Neural crest cell (in vitro differentiated cells): ENCODE measurements around the gene SORBS2. TPM values are rescaled to one million over a fixed set of nuclear protein-coding genes. Genes with fewer than 3 reads are reported as not detected.

Experiments used
- DNase-seq: peaks from one replicate; pipeline ENCODE4 v3.0.0; 2021; ENCODE audit warnings: low read depth, mixed read lengths, low spot score
- H3K27ac Mint-ChIP-seq: one replicate; pipeline ENCODE4 v1.8.0; 2021; ENCODE audit warnings: mild to moderate bottlenecking, mixed read lengths; ENCODE audit not compliant: unreplicated experiment
- H3K27me3 Mint-ChIP-seq: 2 replicates; pipeline ENCODE4 v1.8.0; 2021; ENCODE audit warnings: low read depth, mild to moderate bottlenecking, mixed read lengths
- H3K36me3 Mint-ChIP-seq: 2 replicates; pipeline ENCODE4 v1.8.0; 2021; ENCODE audit warnings: low read depth, mild to moderate bottlenecking, mixed read lengths
- H3K4me1 Mint-ChIP-seq: 2 replicates; pipeline ENCODE4 v1.8.0; 2021; ENCODE audit warnings: mixed read lengths
- H3K4me3 Mint-ChIP-seq: one replicate; pipeline ENCODE4 v1.8.0; 2021; ENCODE audit warnings: mild to moderate bottlenecking, mixed read lengths
- H3K9me3 Mint-ChIP-seq: 2 replicates; pipeline ENCODE4 v1.8.0; 2021; ENCODE audit warnings: mixed read lengths
- CTCF ChIP-seq: fragments of 200-600 bp; sonication (generic); conservative IDR thresholded peaks from 2 replicates; pipeline ENCODE4 v1.5.0; 2021; ENCODE audit warnings: antibody characterized with exemption, mild to moderate bottlenecking
- total RNA-seq: library from RNA; stranded (reverse); gene quantifications from 2 replicates; pipeline ENCODE4 v1.2.1, GENCODE V29; 2021

SORBS2 gene
- total RNA-seq, 1 donor from 2014 or later = 42.3 TPM

DNA sequence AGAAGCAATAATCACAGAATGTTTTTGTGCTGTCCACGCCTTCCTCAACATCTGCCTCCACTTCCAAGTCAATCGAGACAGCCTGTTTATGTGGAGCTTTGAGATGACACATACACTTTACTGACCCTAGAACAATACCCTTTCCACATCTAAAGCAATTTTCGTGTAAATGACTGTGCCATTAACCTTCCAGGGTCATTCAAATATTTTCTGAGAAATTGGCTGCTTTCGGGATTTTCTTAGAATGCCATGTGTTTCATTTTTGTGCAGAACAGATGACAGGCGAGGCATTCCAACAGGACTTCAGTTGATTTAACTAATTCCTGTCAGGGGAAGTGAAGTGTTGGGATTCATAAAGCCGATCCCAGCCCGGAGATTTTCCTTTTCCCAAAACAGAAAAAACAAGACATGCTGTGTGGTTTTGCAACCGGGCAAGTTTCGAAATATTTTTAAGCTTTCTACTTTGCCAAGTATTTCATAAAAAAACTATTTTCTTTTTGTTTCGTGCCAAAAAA, 73.9 kb downstream of the SORBS2 start:
- TF ChIP-seq CTCF = no peak
- no peak overlapping the region for H3K4me3 Mint-ChIP-seq
- H3K4me1 Mint-ChIP-seq = peaks cover 55% of the 10 kb centered on the region
- peaks cover 5% of the 10 kb centered on the region for H3K9me3 Mint-ChIP-seq
- peaks cover 8% of the 10 kb centered on the region for H3K36me3 Mint-ChIP-seq
- no peaks in the 10 kb centered on the region for H3K27me3 Mint-ChIP-seq
- no peak overlapping the region for H3K27ac Mint-ChIP-seq
- DNase-seq = no peak

DNA sequence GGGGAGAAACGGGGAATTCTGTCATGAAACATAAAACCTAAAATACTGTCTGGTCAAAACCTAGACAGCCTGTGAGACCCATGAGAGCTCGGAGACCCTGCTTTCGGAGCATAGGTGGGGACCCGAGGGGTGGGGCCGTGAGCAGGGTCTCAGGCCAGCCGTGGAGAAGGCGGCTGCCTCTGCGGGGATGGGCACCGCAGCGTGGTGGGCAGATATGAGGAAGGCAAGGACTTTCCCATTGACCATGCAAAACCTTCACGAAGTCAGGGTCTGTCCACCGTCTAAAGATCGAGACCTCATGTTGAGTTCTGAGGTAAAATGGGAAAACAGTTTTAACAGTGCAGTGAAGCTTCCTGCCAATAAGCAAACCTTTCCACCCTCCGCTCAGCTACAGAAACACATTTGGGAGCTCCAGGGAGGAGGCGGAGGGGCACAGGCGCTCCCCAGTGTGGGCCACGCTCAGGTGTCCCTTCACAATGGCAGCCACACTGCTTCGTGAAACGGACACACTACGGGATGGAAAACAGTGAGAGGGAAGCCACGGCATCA, 74.4 kb downstream of the SORBS2 start:
- Mint-ChIP-seq H3K36me3 (peaks cover 11% of the 10 kb centered on the region), H3K9me3 (peaks cover 5% of the 10 kb centered on the region), H3K4me1 (peaks cover 55% of the 10 kb centered on the region), H3K27me3 (no peaks in the 10 kb centered on the region), H3K27ac (peak overlapping the region; percentile 32), H3K4me3 (no peak overlapping the region)
- TF ChIP-seq CTCF = no peak
- no peak for DNase-seq

DNA sequence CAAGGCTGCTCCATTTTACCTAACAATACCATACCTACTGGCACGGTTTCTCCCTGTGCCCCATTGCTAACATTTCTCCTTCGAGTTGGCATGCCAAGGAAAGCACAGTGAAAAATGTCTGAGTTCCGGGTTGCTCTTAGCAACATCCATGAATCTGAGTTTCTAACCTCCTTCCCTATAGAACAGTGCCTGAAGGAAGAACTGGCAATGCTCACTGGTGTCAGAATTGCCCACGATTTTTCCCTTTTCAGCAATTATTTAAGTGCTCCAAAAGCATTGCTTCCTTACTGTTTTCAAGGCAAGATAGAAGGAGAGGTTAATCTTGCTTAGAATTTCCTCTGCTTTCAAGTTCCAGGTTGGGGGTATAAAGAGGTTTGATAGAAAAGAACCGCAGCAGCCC, 75.1 kb downstream of the SORBS2 start:
- Mint-ChIP-seq H3K36me3 (peaks cover 12% of the 10 kb centered on the region), H3K27me3 (no peaks in the 10 kb centered on the region), H3K4me1 (peaks cover 52% of the 10 kb centered on the region), H3K27ac (peak overlapping the region; percentile 57), H3K4me3 (no peak overlapping the region), H3K9me3 (peaks cover 5% of the 10 kb centered on the region)
- DNase-seq = no peak
- no peak for TF ChIP-seq CTCF

- peaks cover 50% of the 10 kb centered on the region for H3K4me1 Mint-ChIP-seq
- peaks cover 5% of the 10 kb centered on the region for H3K9me3 Mint-ChIP-seq
- H3K27ac Mint-ChIP-seq = no peak overlapping the region
- no peak for TF ChIP-seq CTCF
- H3K4me3 Mint-ChIP-seq = no peak overlapping the region
- peaks cover 12% of the 10 kb centered on the region for H3K36me3 Mint-ChIP-seq
- H3K27me3 Mint-ChIP-seq = no peaks in the 10 kb centered on the region
- DNase-seq = no peak
Observed at GRCh38 chr4:185735866-185736400, 76.1 kb downstream of the SORBS2 start.

DNA sequence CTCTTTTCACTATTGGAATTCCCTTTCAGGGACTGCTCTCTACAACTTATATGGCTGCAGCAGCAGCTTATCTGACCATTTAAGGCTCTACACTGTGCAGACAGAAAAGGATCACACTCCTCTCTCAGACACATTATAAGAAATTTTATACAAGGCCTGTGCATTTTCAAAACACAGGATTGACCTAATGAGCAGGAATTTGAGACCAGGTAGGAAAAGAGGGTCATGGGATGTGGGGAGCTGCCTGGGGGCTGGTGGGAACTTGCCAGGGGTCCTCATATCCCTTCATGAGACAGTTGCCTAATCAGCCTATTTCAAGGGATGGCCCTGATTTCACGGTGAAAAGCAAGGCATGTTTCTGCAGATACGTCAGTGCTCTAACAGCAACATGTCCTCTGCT, 77.1 kb downstream of the SORBS2 start:
- Mint-ChIP-seq H3K27ac (no peak overlapping the region), H3K9me3 (no peaks in the 10 kb centered on the region), H3K36me3 (peaks cover 9% of the 10 kb centered on the region), H3K27me3 (no peaks in the 10 kb centered on the region), H3K4me3 (no peak overlapping the region), H3K4me1 (peaks cover 49% of the 10 kb centered on the region)
- TF ChIP-seq CTCF = no peak
- no peak for DNase-seq
